ENCODE results near the gene WARS2.

- TF ChIP-seq MAX (IDR thresholded peaks at IDR 0.05): no peak
- no peak for TF ChIP-seq CEBPB (IDR thresholded peaks at IDR 0.05)
- TF ChIP-seq USF1 (IDR thresholded peaks at IDR 0.05): no peak
- no peak for TF ChIP-seq TCF12 (IDR thresholded peaks at IDR 0.05; ENCODE audit: low read depth)
- TF ChIP-seq EP300 (IDR thresholded peaks at IDR 0.05; ENCODE audit: borderline replicate concordance): no peak
- no peak for TF ChIP-seq REST (IDR thresholded peaks at IDR 0.05; ENCODE audit: low read depth)
- TF ChIP-seq TEAD4 (IDR thresholded peaks at IDR 0.05): no peak
- TF ChIP-seq CREB1 (IDR thresholded peaks at IDR 0.05; ENCODE audit: low read depth): no peak
- TF ChIP-seq NFIC (IDR thresholded peaks at IDR 0.05): no peak
- no peak for TF ChIP-seq RAD21 (IDR thresholded peaks at IDR 0.05; ENCODE audit: low read depth)
Observed at GRCh38 chr1:119097380-119097779, 43.1 kb downstream of the WARS2 start.
